GM18868 (cell line): Measurements from ENCODE around the gene PHEX.

ENCODE experiments used
- ATAC-seq: cut with Tn5 transposase; IDR thresholded peaks from one replicate; pipeline ENCODE4 v1.9.1; 2021; ENCODE audit warnings: mild to moderate bottlenecking, moderate library complexity; ENCODE audit not compliant: unreplicated experiment

Gene PHEX

DNA sequence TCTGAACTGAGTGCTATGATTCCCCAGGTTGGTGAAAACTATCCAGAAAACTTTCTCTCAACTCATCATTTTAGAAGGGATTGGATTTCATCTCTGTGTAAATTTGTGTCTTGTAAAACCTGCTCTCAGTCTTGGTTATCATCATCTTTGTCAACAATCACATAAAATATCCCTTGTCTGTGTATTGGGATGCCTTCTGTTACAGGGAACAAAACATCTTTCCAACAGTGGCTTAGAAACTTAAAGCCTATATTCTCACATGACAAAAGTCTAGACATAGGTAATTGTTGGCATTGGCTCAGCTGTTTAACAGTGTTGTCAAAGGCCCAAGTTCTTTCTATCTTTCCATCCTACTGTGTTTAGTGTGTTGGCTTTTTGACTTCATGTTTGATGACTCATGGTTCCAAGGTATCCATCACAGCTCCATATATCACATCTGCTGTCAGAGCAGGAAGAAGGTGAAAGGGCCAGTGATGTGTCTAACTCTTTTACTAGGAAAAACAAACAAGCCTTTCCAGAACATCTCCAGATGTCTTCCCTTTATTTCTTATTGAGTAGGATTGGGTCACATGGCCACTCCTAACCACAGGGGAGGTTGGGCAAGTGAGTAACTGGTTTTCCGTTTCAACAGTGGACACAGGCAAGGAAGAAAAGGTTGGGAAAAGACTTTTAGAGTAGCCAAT, 65.0 kb downstream of the PHEX start:
- no peak for ATAC-seq

DNA sequence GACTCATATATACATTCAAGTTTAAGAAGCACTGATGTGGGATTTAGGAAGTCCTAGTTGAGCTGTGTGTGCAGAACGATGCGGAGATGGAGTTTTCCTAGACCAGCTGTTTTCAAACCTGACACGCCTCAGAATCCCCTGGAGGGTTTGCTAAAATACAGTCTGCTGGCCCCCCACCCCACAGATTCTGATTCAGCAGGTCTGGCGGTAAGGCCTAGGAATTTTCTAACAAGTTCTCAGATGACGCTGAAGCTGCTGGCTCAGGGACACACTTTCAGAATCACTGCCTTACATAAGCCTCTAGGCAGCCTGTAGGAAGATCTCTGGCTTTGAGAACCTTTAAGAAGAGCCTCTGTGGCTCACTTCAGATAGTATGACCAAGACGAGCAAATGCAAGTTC, 73.1 kb downstream of the PHEX start:
- no peak for ATAC-seq

DNA sequence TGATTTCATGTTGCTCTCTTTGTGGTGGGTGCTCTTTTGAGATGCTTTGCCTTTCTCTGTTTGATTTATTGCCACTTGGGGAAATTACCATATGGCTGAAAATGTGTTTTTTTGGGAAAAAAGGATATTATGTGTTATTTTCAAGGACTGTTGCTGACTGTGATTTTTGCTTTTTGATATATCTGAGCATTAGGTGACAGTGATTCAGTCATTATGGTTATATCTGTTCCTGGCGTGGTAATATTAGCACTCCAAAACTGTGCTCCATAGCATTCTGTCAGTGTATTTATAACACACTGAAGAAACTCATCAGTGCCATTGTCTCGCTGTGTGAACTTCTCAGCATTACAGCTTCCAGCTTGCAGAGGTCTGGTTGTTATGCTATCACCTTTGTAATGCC, 73.8 kb downstream of the PHEX start:
- ATAC-seq, result no peak

DNA sequence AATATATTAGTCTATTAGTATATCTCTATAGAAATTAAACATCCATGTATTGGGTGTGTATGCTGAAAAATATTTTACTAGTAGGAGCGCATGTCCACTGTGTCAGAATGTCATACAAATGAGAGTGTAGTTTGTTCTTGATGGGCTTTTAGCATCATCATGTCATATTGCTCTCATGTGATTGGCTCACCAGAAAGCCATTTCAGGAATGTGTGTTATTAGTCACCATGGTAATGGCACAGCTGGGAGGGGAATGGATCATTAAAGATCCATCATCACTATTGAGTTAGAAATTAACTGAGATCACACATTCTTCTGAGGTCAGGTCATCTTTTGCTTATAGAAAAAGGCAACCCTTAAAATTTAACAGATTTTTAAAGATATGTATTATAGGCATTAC, 77.3 kb downstream of the PHEX start:
- no peak for ATAC-seq

DNA sequence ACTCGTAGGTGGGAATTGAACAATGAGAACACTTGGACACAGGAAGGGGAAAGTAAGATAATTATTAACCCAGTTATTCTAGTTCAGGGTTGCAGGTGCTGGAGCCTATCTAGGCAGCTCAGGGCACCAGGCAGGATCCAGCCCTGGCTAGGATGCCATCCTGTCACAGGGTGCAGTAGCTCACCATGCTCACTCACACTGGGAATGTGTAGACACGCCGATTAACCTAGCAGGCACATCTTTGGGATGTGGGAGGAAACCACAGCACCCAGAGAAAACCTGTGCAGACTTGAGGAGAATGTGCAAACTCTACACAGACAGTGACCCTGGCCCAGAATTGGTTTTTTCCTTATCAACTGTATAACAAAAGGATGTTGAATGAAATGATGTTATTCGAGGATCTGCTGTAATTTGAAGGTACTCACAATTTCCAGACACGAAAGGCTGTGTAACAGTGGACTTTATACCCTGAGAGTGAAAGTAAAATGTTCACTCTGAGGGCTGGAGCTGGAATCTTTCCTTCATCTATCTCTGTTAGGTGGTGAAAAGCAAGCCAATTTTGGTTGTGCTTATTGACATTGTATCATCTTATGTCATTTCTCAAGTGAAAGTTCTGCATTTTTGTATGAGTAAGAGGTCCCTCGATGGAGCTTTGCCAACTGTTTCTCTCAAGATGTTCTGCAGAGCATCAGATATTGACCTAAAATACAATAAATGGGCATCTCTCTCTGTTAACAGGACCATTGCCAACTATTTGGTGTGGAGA, 78.8 kb downstream of the PHEX start:
- no peak for ATAC-seq

DNA sequence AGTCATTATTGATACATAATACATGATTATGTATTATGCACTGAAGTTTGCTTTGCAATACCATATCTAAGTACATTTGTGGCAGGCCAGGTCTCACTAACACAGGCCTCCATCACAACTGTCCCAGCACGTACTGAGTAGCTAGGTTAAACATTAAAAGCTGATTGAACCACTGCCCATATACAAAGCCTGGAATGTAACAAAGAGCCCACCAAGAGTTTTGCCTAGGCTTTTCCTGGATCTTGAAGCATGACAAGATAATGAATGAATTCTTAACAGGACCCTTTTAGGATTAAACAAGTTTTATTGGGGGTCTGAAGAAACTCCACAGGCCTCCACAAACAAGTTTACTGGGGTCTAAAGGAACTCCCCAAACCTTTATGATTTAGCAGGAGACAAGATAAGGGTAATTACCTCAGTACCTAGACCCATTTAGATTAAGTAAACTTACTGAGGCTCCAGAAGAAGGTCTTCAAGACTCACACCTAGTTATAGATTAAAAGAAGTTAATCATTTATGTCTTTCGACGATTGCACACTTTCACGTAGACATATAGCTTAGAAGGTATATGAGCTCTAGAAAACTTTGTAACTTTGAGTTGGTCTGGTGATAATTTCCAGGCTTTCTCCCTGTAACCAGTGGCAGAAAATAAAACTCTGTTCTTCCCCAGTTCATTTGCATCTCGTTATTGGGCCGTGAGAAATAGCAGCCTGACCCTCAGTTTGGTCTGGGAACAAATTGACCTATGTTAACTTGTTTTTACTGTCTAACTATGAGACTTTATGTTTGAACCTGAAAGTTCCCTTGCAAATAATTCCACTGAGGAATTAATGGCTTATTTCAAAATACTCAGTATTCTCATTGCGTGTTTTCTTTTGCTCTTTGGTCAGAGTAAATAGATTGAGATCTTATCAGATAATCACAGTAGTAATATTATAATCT, 84.8 kb downstream of the PHEX start:
- ATAC-seq, result no peak

DNA sequence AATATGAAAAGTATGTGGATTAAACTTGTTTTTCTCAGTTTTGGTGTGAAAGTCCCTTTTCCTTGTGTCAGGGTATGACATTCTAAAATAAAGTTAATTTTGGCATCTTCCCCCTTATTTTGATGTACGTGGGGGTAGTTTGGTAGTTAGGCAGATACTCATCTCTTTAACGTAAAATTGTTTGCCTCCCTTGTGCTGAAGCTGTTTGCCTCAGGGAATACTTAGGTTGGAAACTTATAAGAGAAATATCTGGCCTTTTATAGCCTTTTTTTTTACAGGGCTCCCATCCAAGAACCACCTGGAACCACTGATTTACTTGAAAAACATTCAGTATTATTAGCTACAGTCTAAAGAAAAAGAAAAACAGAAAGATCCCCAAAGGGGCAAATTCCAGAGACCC, 85.5 kb downstream of the PHEX start:
- ATAC-seq, result no peak

DNA sequence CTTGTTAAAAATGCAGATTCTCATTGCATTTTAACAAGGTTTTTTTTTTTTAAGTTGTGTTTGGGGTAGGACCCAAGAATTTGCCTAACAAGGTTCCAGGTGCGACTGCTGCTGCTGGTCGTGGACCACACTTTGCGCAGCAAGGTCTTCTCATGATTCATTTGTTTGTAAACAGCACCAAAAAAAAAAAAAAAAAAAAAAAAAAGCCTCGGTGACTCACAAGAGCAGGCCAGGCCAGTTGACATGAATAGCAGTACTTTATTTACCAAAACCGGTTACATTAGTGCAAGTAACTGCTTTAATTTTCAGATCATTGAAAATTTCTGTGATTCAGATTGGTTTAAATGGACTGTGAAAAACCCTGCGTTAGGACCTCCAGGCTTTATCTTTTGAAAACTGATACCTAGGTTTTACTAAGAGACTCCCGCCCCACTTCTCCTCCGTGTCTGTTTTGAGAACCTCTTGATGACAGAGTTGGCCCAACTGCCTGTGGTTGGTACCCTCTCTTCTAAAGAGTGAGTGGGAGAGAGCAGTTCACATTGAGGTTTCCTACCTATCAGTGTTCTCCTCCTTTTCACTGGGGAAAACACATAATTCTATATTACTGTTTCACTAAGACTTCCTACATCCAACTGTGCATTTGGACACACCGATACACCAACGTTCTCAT, 86.2 kb downstream of the PHEX start:
- ATAC-seq, result no peak

DNA sequence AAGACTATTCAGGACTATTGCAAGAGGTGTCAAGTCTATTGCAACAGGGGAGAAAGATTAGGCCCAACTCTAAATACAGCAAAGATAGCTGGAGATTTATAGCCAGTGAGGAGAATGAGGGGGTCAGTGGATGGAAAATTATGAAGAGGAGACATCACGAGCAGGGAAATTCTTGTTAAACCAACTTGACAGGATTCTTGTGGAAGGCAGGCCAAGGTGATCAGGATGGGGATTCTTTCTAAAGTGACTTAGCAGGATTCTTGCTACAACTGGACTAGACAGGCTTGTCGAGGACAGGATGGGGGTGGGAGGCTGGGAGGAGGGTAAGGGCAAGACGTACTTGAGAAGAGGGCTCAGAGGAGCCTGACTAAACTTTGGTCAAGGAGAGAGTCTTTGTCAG, 89.0 kb downstream of the PHEX start:
- ATAC-seq, result no peak

DNA sequence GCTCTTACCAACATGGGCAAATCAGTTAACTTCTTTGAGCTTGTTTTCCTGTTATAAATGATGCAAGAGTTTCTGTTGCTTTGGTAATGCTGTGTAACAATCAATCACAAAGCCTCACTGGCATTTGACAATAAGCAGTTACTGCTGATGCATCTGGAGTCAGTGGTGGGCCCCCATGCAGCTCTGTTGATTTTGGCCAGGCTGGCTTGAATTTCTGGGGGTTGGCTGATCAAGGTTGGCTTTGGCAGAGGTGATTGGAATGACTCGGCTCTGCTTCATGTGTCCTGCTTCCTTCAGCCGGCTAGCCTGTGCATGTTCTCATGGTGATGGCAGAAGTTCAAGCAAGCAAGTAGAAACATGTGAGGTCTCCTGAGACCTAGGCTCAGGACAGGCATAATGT, 90.4 kb downstream of the PHEX start:
- no peak for ATAC-seq

DNA sequence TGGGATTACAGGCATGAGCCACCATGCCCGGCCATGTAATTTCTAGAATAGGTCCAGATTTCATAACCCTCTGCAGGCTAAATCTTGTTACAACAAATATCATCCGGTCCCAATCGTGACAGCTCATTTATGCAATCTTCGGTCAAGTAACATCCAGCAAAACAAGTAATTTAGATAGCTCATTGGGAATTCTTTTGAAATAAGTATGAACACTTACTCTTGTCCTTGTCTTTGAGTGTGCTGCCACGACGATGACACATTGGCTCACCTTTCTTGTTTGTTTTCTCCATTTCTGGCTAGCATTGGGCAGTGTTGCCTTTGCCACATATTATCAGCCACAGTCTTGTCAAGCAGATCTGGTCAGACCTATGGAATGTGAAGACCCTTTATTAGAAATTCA, 92.0 kb downstream of the PHEX start:
- ATAC-seq, result no peak

DNA sequence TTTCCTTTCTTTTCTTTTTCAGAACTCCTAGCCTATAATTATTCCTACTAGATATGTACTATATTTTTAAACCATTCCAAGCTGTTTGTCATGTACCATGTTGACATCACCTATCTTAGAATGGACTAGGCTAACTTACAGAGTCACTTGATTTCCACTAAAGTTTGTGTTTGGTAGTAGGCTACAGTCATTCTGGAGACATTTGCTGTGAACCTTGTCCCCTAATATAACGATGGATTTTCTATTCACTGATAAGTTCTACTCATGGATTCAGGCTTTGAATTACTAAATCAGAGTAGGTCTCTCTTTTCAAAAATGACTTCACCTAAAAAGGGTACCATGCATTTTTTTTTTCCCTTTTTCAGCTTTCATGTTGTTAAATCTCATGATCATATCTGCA, 93.4 kb downstream of the PHEX start:
- no peak for ATAC-seq

DNA sequence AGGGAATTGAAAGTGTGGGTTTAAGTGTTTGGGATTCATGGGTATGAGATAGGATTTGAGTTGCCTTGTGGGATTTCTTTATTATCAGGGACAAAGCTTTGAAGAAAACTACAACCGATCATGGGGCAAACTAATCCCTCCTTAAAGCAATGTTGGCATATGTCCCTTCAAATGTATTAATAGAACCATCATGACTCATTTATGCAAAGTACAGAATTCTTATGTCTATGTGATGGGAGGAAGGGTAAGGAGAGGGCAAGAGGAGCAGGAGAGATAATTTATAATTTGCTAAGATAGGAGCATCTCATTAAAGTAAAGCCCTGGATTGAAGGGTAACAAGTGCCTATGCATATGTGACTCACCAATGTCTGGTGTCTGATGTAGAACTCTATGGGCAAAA, 94.2 kb downstream of the PHEX start:
- ATAC-seq, result no peak

DNA sequence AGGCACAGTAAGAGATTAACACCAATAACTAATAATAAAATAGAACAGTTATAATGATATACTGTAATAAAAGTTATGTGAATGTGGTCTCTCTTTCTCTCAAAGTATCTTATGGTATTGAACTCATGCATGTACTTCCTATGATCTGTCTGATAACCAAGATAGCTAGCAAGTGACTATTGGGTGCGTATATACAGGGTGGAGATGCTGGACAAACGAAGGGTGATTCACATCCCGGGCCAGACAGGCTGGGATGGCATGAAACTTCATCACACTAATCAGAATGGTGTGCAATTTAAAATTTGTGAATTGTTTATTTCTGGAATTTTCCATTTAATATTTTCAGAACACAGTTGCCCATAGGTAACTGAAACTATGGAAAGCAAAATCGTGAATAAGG, 96.8 kb downstream of the PHEX start:
- no peak for ATAC-seq

DNA sequence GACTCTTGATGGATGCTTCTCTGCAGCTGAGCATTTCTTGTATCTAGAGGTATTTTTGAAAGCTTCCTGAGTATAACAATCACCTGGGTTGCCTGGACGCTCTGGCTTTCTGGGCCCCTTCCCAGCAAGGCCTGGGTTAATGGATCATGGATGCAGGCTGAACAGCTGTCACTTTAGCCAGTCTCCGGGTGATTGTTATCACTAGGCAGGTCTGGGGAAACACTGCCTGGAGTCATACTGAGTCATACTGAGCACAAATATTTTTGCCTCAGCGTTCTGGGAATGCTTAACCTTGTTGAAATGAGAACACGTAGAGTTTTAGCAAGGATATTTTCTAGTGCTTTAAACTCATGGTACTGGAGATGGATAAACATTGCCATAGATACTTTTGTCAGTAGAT, 102.6 kb downstream of the PHEX start:
- no peak for ATAC-seq

DNA sequence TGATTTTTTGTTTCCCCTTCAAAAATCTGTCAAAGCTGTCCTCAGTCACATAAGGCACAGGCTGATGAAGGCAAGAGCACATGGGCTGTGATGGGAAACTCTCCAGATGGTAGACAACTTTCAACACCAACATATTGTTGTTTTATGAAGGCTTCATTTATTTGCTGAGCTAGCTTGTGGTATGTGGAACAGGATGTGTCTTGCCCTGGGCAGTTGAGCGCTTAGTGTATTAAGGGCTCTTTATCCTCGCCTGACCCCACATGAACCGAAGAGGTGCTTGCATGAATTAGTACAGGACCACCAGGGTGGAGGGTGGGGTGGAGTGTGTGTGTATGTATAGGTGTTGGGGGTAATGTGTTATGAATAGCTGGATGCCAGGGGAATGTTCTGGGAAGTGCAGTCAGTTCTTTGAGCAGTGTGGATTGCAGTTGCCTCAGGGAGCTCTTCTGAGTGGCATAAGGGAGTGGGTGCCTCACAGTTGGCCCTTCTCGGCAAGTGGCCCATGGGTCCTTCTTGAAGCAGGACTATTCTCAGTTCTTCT, 103.1 kb downstream of the PHEX start:
- ATAC-seq, result no peak

DNA sequence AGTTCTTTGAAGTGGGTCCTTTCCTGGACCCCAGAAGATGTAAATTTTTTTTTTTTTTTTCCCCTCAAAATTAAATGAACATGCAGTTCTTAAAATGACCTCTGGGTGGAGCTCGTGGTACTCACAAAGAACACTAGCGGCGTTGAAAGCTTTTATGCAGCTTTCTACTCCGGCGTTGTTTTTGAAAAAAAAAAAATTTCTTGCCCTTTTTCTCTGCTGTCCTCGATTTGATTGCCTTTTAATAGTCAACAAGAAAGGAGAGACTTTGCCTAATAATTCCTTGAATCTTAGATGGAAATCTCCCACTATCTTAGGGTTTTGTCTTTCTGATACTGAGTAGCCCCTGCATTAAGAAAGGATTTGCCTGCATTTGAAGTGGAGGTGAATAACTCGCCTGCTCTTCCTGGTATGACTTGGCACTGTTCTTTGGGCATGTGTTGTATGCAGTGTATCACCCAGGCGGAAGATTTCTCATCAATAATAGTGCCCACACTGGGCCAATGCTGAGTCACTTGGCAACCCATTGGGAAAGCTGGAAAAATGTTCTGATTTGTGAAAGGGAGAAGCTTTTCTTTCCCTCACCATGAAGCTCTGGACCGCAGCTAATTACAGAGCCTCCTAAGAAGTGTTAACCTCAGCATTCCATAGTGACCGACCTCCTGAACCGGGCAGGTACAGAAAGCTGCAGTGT, 104.0 kb downstream of the PHEX start:
- ATAC-seq, result peak; percentile 48

DNA sequence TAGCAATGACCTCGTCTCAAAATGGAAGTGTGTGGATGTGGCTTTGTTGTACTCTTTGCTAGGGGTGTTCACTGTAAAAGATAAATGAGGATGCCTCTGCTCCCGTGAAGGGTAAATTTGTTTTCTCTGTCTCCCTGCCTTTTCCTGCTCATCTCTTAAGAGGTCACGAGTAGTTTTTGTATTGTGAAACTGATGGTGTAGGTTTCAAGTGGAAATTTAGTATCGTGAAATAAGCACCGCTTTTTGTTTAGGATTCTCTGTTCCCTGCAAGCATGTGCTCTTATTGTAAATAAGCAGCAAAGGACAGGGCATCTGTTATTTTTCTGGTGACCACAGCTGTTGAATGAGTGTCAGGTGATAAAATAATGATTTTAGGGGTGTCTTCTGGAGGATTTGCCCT, 104.6 kb downstream of the PHEX start:
- ATAC-seq, result no peak

DNA sequence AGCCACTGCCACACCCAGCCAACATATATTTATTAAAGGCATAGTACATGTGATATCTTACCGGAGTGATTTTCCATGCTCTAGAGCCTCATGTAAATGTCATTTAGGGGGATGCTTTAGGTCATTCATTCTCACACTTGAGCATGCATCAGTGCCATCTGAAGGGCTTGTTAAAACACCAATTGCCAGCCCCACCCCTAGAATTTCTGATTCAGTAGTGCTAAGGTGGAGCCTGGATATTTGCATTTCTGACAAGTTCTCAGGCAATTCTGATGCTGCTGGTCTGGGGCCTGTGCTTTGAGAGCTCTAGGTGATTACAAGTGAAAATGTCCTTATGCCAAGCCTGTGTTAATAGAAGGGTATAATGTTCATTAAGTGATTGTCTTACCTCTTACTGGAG, 107.7 kb downstream of the PHEX start:
- no peak for ATAC-seq

DNA sequence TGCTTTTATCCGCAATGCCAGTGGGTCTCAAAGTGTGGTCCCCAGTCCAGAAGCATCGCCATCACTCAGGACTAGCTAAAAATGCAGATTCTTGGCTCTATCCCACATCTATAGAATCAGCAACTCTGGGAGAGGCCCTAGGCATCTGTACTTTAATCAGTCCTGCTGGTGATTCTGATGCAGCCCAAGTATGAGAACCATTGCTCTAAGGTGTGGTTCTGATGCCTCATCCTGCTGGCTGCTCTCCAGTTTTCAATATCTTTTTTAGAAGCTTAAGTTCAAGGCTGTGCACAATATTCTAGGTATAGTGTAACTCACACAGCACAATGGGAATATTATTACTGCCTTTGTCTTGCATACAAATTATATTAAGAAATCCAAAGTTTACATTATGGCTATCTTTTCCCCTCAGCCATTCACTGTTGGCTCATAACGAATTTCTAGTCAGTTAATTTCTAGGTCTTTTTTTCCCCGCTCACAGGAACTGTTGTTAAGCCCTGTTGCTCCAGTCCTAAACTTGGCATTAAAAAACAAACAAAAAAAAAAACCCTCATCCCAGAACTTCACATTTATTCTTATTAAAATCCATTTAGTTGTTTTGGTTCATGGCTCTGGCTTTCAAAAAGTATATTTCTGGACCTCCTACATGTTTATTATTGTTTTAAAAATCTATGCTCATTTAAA, 109.1 kb downstream of the PHEX start:
- ATAC-seq, result no peak
